ENCODE measurements around the gene NID2. TPM values are rescaled to one million over a fixed set of nuclear protein-coding genes. Genes with fewer than 3 reads are reported as not detected.

The NID2 gene
- total and polyA plus RNA-seq, 10 donors, result 0.33 to 10.8 (median 3.4) TPM

DNA sequence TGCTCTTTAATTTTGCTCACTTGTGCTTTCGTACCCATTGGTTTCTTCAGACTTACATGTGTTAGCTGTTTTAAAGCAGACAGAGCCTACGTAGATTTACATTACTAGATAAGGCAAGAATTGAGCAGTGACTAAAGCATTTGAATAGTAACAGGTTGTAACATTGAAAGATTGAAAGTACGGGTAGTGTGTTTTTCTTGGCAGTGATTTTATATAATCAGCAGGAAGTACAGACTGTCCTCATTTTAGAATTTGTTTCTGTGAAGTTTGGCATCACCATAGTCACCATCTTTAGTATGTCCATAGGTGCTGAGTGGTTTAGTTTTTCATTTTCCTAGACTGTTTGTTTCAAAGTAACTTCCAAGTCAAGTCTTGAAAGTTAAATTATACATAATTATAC, 65.5 kb downstream of the NID2 start:
- no peaks in the 10 kb centered on the region for H3K4me1 ChIP-seq
- intact Hi-C loops (cut with DNase I; ENCODE audit: low total_unique reads), result loop anchor here (10.0 kb wide), 1 partner anchor 121 kb away; no protein-coding TSS in a partner anchor
- no peak for TF ChIP-seq POLR2A (IDR thresholded peaks at IDR 0.05)
- H3K36me3 ChIP-seq, result peaks cover 15 to 100% (median 88%) of the 10 kb centered on the region in 6 donors
- H3K27me3 ChIP-seq (replicated peaks in 1 of 7), result no peaks in the 10 kb centered on the region
- H3K27ac ChIP-seq, result no peak overlapping the region
- DNase-seq, result no peak
- H3K4me3 ChIP-seq, result no peak overlapping the region
- WGBS, 5 donors, result 84 to 91% (median 89%) methylated on average over 3 of the region's 3 CpGs
- no peaks in the 10 kb centered on the region for H3K9me3 ChIP-seq

DNA sequence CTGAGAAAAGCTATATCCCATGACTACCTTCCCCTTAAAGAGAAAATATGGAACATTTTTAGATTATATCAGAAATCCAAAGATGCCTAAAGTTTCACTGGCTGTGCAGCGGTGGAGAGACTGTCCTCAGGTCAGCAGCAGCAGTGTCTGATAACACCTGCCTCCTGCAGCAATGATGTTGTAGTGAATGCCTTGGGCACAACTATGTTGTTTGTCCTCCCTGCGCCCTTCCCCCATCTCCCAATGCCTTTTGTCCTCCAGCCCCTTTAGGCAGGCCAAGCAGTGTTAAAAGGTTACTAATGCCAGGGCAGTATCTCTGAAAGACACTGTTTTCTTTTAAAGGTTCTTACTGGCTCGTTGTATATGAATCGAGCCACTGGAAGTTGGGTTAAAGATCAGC, 66.3 kb downstream of the NID2 start:
- no peak overlapping the region for H3K27ac ChIP-seq
- 88 to 96% (median 93%) methylated on average over 4 of the region's 4 CpGs for WGBS, 5 donors

DNA sequence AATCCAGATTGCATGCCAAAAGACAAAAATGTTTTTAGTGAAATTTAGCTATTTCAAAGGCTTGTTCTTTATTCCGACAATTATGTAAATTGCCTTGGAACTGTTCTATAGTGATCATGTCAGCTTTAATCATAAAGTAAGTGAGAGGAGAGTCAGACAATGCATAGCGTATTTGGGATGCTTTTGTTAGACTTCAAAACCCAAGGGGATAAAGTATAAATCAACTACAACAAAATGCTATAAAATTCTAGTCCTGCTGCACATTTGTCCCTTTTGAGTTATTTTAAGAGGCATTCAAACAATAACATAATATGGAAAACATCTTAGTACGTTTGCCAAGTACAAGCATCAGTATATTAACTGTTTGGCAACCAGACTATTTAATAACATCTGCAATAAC, 68.2 kb downstream of the NID2 start:
- no peak for DNase-seq
- intact Hi-C loops (cut with DNase I; ENCODE audit: low total_unique reads), result loop anchor here (10.0 kb wide), 1 partner anchor 124 kb away; no protein-coding TSS in a partner anchor
- WGBS, 5 donors, result 82 to 95% (median 91%) methylated on average over 3 of the region's 3 CpGs
- Histone ChIP-seq H3K36me3 (peaks cover 5 to 99% (median 70%) of the 10 kb centered on the region in 6 donors), H3K4me3 (no peak overlapping the region), H3K27me3 (replicated peaks in 1 of 7) (no peaks in the 10 kb centered on the region), H3K9me3 (no peaks in the 10 kb centered on the region), H3K27ac (no peak overlapping the region), H3K4me1 (peaks cover 0 to 16% (median 4%) of the 10 kb centered on the region in 6 donors)
- TF ChIP-seq, protein P1, sequence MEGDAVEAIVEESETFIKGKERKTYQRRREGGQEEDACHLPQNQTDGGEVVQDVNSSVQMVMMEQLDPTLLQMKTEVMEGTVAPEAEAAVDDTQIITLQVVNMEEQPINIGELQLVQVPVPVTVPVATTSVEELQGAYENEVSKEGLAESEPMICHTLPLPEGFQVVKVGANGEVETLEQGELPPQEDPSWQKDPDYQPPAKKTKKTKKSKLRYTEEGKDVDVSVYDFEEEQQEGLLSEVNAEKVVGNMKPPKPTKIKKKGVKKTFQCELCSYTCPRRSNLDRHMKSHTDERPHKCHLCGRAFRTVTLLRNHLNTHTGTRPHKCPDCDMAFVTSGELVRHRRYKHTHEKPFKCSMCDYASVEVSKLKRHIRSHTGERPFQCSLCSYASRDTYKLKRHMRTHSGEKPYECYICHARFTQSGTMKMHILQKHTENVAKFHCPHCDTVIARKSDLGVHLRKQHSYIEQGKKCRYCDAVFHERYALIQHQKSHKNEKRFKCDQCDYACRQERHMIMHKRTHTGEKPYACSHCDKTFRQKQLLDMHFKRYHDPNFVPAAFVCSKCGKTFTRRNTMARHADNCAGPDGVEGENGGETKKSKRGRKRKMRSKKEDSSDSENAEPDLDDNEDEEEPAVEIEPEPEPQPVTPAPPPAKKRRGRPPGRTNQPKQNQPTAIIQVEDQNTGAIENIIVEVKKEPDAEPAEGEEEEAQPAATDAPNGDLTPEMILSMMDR (IDR thresholded peaks at IDR 0.05 in 8 of 11, conservative IDR thresholded peaks at IDR 0.05 in 3 of 11), result no peak
- no peak for TF ChIP-seq POLR2A (IDR thresholded peaks at IDR 0.05)
- no peak for TF ChIP-seq POLR2AphosphoS5 (IDR thresholded peaks at IDR 0.05)

More for the DNA sequence above, 66.3 kb downstream of the NID2 start:
- Histone ChIP-seq H3K27me3 (replicated peaks in 1 of 7) (no peaks in the 10 kb centered on the region), H3K36me3 (peaks cover 9 to 100% (median 85%) of the 10 kb centered on the region in 6 donors), H3K9me3 (no peaks in the 10 kb centered on the region), H3K4me1 (no peaks in the 10 kb centered on the region), H3K4me3 (no peak overlapping the region)
- TF ChIP-seq POLR2A (IDR thresholded peaks at IDR 0.05), result no peak
- no peak for TF ChIP-seq POLR2AphosphoS5 (IDR thresholded peaks at IDR 0.05)
- TF ChIP-seq, protein P1 (IDR thresholded peaks at IDR 0.05 in 8 of 11, conservative IDR thresholded peaks at IDR 0.05 in 3 of 11), result no peak
- DNase-seq, result no peak
- intact Hi-C loops (cut with DNase I; ENCODE audit: low total_unique reads), result loop anchor here (10.0 kb wide), 1 partner anchor 122 kb away; no protein-coding TSS in a partner anchor

DNA sequence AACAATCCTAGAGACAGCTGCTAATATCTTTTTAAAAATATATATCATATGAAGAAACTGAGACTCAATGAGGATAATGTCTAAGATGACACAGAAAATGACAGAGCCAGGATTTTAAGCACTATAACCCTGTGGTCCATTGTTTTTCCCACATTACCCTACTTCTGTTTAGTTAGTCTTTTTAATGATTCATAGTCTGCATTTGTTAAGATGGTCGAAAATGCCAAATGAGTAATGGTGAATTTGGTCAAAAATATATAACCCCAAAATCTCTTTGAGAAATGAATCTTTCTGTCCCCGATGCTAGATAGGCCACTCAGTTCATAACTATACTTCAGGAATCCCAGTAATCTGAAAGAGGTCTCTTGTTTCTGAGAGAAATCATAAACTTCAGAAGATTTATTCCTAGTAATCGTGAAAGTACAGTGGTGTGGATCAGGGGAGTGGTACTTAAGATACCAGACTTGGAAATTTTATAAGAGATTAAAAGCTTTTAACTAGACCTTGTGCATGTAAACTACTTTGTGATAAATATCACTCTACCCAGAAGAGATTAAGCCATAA, 68.8 kb downstream of the NID2 start:
- Histone ChIP-seq H3K27ac (no peak overlapping the region), H3K4me1 (peaks cover 0 to 19% (median 4%) of the 10 kb centered on the region in 6 donors), H3K4me3 (no peak overlapping the region), H3K27me3 (replicated peaks in 1 of 7) (no peaks in the 10 kb centered on the region), H3K9me3 (no peaks in the 10 kb centered on the region), H3K36me3 (peaks cover 5 to 99% (median 67%) of the 10 kb centered on the region in 6 donors)
- intact Hi-C loops (cut with DNase I; ENCODE audit: low total_unique reads), result loop anchor here (10.0 kb wide), 1 partner anchor 125 kb away; no protein-coding TSS in a partner anchor
- TF ChIP-seq POLR2A (IDR thresholded peaks at IDR 0.05) (no peak), POLR2AphosphoS5 (IDR thresholded peaks at IDR 0.05) (no peak)
- TF ChIP-seq, protein P1 (IDR thresholded peaks at IDR 0.05 in 8 of 11, conservative IDR thresholded peaks at IDR 0.05 in 3 of 11), result no peak
- DNase-seq, result no peak
- WGBS, 5 donors, result 71 to 91% (median 85%) methylated on average over 3 of the region's 3 CpGs

Data from spleen (tissue), 11 donors.